CD14-positive monocyte (primary cell): Measurements from ENCODE around the gene RPL19. TPM values are rescaled to one million over a fixed set of nuclear protein-coding genes. Genes with fewer than 3 reads are reported as not detected.

Experiments
- DNase-seq, 3 donors: peaks; one replicate each; pipeline ENCODE4 v3.0.0-alpha.2; 2011 to 2022
- H2AFZ ChIP-seq: 2 replicates; pipeline ENCODE4 v1.6.0; 2012; ENCODE audit warnings: mild to moderate bottlenecking, low read depth, low read length, inconsistent platforms; ENCODE audit not compliant: insufficient read depth, poor library complexity, severe bottlenecking
- H3K27ac ChIP-seq, 2 donors: 1 replicate in 1 of 2; 2 replicates in 1 of 2; pipeline ENCODE4 v1.5.1; 2012 to 2013; ENCODE audit warnings: low read length in 2 of 2, control low read depth in 1 of 2, inconsistent platforms in 1 of 2, low read depth in 1 of 2, mild to moderate bottlenecking in 1 of 2
- H3K27me3 ChIP-seq, 2 donors: one replicate each; pipeline versions ENCODE4 v1.6.0 to v1.6.1; 2011 to 2013; ENCODE audit warnings: low read length in 2 of 2; ENCODE audit not compliant: control insufficient read depth in 2 of 2, insufficient read depth in 2 of 2
- H3K36me3 ChIP-seq, 2 donors: replicated peaks in 1 of 2; 1 replicate in 1 of 2; 2 replicates in 1 of 2; pipeline versions ENCODE4 v1.5.1 to v1.6.1; 2012 to 2013; ENCODE audit warnings: low read length in 2 of 2, control low read depth in 1 of 2, inconsistent platforms in 1 of 2, mild to moderate bottlenecking in 1 of 2; ENCODE audit not compliant: insufficient read depth in 2 of 2, control insufficient read depth in 1 of 2
- H3K4me1 ChIP-seq, 2 donors: 1 replicate in 1 of 2; 2 replicates in 1 of 2; pipeline versions ENCODE4 v1.5.1 to v1.6.1; 2012 to 2013; ENCODE audit warnings: low read length in 2 of 2, control low read depth in 1 of 2, inconsistent platforms in 1 of 2, mild to moderate bottlenecking in 1 of 2, moderate library complexity in 1 of 2; ENCODE audit not compliant: insufficient read depth in 2 of 2, control insufficient read depth in 1 of 2
- H3K4me2 ChIP-seq: replicated peaks from 2 replicates; pipeline ENCODE3; 2012; ENCODE audit warnings: low read length, moderate library complexity, mild to moderate bottlenecking; ENCODE audit not compliant: poor library complexity, severe bottlenecking; ENCODE audit errors: extremely low read depth
- H3K4me3 ChIP-seq, 3 experiments: fragments of 200-600 bp in 1 of 3; sonication (generic) in 1 of 3; replicated peaks in 1 of 3; 1 replicate in 2 of 3; 2 replicates in 1 of 3; pipeline ENCODE4 v1.5.1; 2011 to 2013; ENCODE audit warnings: low read length in 3 of 3, mild to moderate bottlenecking in 3 of 3, control low read depth in 2 of 3, low read depth in 2 of 3, inconsistent platforms in 1 of 3, moderate library complexity in 1 of 3
- H3K79me2 ChIP-seq: 2 replicates; pipeline ENCODE4 v1.6.0; 2012; ENCODE audit warnings: mild to moderate bottlenecking, control low read depth, inconsistent platforms, low read length, moderate library complexity; ENCODE audit not compliant: insufficient read depth
- H3K9ac ChIP-seq: 2 replicates; pipeline ENCODE4 v1.6.0; 2017; ENCODE audit warnings: low read length, mild to moderate bottlenecking; ENCODE audit not compliant: insufficient read depth, poor library complexity, severe bottlenecking
- H3K9me3 ChIP-seq, 2 donors: replicated peaks in 1 of 2; 1 replicate in 1 of 2; 2 replicates in 1 of 2; pipeline versions ENCODE4 v1.5.1 to v1.6.1; 2012 to 2013; ENCODE audit warnings: low read length in 2 of 2, control low read depth in 1 of 2; ENCODE audit not compliant: control insufficient read depth in 1 of 2, insufficient read depth in 1 of 2
- H4K20me1 ChIP-seq: 2 replicates; pipeline ENCODE4 v1.6.0; 2012; ENCODE audit warnings: mild to moderate bottlenecking, low read length, control low read depth, moderate library complexity; ENCODE audit not compliant: insufficient read depth
- H3K27ac Mint-ChIP-seq, 7 donors: one replicate each; pipeline ENCODE4 v1.8.0; 2020; ENCODE audit warnings: mild to moderate bottlenecking in 7 of 7, mixed read lengths in 7 of 7, moderate library complexity in 6 of 7, inconsistent platforms in 2 of 7
- H3K27me3 Mint-ChIP-seq, 3 donors: one replicate each; pipeline ENCODE4 v1.8.0; 2021 to 2022; ENCODE audit warnings: low read depth in 3 of 3, mild to moderate bottlenecking in 3 of 3, mixed read lengths in 3 of 3, moderate library complexity in 3 of 3, inconsistent platforms in 1 of 3
- H3K36me3 Mint-ChIP-seq, 2 donors: one replicate each; pipeline ENCODE4 v1.8.0; 2020; ENCODE audit warnings: mixed read lengths in 2 of 2, inconsistent platforms in 1 of 2, mild to moderate bottlenecking in 1 of 2
- H3K4me1 Mint-ChIP-seq: one replicate; pipeline ENCODE4 v1.8.0; 2020; ENCODE audit warnings: mild to moderate bottlenecking, mixed read lengths
- H3K4me3 Mint-ChIP-seq, 2 donors: one replicate each; pipeline ENCODE4 v1.8.0; 2020; ENCODE audit warnings: mild to moderate bottlenecking in 2 of 2, mixed read lengths in 2 of 2, moderate library complexity in 1 of 2
- H3K9me3 Mint-ChIP-seq, 7 donors: one replicate each; pipeline ENCODE4 v1.8.0; 2020 to 2022; ENCODE audit warnings: mixed read lengths in 7 of 7, mild to moderate bottlenecking in 6 of 7, moderate library complexity in 6 of 7, inconsistent platforms in 2 of 7
- WGBS: methylation state at CpG from one replicate; pipeline ENCODE4 v1.1.5; 2013; ENCODE audit warnings: missing lambda C conversion rate; ENCODE audit not compliant: insufficient coverage; 5-methylcytosine and 5-hydroxymethylcytosine counted together
- intact Hi-C, 2 donors: fragments of 100-400 bp; cut with micrococcal nuclease; formaldehyde crosslinking; loops; one replicate each; pipeline versions ENCODE4 v1.15.0 to v1.15.1; 2023
- polyA plus RNA-seq, 3 donors: library from polyadenylated mRNA; depleted of rRNA in 1 of 3; unstranded in 2 of 3; stranded (reverse) in 1 of 3; fragments of 300-500 nt in 2 of 3; fragments of >200 nt in 1 of 3; fragmentation: Illumina TruSeq in 2 of 3; gene quantifications; 1 replicate in 2 of 3; 2 replicates in 1 of 3; pipeline ENCODE4 v1.2.3, GENCODE V29; 2012 to 2021
- TF ChIP-seq, protein P1 (sequence below): fragments of 200-600 bp; IDR thresholded peaks from one replicate; pipeline ENCODE4 v1.8.0; 2022; ENCODE audit warnings: antibody characterized with exemption, mild to moderate bottlenecking

Gene RPL19
- polyA plus RNA-seq, 3 donors, result 1,069 to 1,809 (median 1,232) TPM

DNA sequence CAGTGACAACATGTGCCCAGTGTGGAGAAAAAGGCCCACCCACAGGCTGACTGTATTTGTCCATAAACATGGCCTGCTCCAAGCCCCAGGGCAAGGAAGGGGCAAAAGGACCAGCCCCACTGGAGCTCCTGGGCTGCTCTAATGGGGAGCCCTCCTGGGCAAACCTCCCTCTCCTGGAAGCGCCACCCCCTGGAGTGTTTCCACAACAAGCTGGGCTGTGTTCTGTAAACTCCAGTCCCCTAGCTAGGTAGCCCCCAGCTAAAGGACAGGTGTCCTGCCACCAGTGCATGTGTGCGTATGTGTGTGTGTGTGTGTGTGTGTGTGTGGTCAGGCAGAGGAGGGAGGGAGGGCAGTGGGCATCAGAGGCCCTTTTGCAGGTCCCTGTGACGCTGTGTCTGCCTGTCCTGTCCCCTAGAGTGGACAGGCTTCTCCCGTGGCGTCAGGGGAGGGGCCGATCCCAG is 36.9 kb downstream of the RPL19 start:
- TF ChIP-seq, protein P1, sequence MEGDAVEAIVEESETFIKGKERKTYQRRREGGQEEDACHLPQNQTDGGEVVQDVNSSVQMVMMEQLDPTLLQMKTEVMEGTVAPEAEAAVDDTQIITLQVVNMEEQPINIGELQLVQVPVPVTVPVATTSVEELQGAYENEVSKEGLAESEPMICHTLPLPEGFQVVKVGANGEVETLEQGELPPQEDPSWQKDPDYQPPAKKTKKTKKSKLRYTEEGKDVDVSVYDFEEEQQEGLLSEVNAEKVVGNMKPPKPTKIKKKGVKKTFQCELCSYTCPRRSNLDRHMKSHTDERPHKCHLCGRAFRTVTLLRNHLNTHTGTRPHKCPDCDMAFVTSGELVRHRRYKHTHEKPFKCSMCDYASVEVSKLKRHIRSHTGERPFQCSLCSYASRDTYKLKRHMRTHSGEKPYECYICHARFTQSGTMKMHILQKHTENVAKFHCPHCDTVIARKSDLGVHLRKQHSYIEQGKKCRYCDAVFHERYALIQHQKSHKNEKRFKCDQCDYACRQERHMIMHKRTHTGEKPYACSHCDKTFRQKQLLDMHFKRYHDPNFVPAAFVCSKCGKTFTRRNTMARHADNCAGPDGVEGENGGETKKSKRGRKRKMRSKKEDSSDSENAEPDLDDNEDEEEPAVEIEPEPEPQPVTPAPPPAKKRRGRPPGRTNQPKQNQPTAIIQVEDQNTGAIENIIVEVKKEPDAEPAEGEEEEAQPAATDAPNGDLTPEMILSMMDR, result no peak
- Mint-ChIP-seq H3K9me3 (peaks cover 0 to 2% (median 0%) of the 10 kb centered on the region in 7 donors), H3K4me3 (no peak overlapping the region), H3K27ac (no peak overlapping the region), H3K4me1 (peaks cover 22% of the 10 kb centered on the region), H3K36me3 (no peaks in the 10 kb centered on the region), H3K27me3 (peaks cover 4 to 28% (median 19%) of the 10 kb centered on the region in 3 donors)
- H3K9me3 ChIP-seq, result no peaks in the 10 kb centered on the region
- DNase-seq, result no peak
- H3K9ac ChIP-seq, result no peak overlapping the region
- intact Hi-C loops, result loop anchor here (10.0 kb wide), 3 partner anchors 72 to 242 kb away; partner anchors contain the start of gene ARL5C (in 1 of the 2)
- H3K27me3 ChIP-seq, result peaks cover 0 to 13% of the 10 kb centered on the region in 2 donors
- H3K4me1 ChIP-seq, result peaks cover 9 to 12% of the 10 kb centered on the region in 2 donors
- no peak overlapping the region for H3K4me3 ChIP-seq
- H3K36me3 ChIP-seq, result no peaks in the 10 kb centered on the region
- 93% methylated on average over 5 of the region's 6 CpGs for WGBS
- no peak overlapping the region for H3K4me2 ChIP-seq
- no peaks in the 10 kb centered on the region for H4K20me1 ChIP-seq
- H3K27ac ChIP-seq, result no peak overlapping the region
- no peak overlapping the region for H2AFZ ChIP-seq
- H3K79me2 ChIP-seq, result no peaks in the 10 kb centered on the region

DNA sequence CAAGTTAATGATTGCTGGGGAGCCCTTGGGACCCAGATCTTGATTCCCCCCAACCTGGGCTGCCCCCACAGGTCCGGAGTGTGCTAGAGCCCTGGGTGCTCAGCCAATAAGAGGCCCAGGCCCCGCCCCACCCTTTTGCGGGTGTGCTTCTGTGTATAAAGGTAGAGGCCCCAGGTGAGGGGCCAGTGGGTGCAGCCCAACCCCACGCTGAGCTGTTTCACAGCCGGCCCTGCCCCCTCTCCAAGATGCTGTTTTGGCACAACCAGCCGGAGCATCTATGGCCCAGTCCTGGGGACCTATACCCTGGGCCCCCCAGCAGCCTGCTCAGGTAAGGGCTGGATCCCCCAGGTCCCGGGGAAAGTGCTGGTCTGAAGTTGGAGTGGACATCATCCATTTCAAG is 37.5 kb downstream of the RPL19 start:
- no peak overlapping the region for H3K4me3 Mint-ChIP-seq
- Histone ChIP-seq H3K36me3 (no peaks in the 10 kb centered on the region), H3K9ac (no peak overlapping the region), H3K4me3 (no peak overlapping the region), H3K79me2 (no peaks in the 10 kb centered on the region), H4K20me1 (no peaks in the 10 kb centered on the region), H2AFZ (no peak overlapping the region), H3K27ac (no peak overlapping the region), H3K9me3 (no peaks in the 10 kb centered on the region), H3K4me1 (peaks cover 5 to 9% of the 10 kb centered on the region in 2 donors), H3K27me3 (peaks cover 0 to 9% of the 10 kb centered on the region in 2 donors), H3K4me2 (no peak overlapping the region)
- no peaks in the 10 kb centered on the region for H3K36me3 Mint-ChIP-seq
- no peak for DNase-seq
- H3K27ac Mint-ChIP-seq, result no peak overlapping the region
- TF ChIP-seq, protein P1, result no peak
- intact Hi-C loops, result loop anchor here (10.0 kb wide), 3 partner anchors 73 to 243 kb away; partner anchors contain the start of gene ARL5C (in 1 of the 2)
- no peaks in the 10 kb centered on the region for H3K9me3 Mint-ChIP-seq
- peaks cover 4 to 25% (median 19%) of the 10 kb centered on the region in 3 donors for H3K27me3 Mint-ChIP-seq
- WGBS, result no CpG with 5 or more reads among the region's 7 CpGs
- peaks cover 18% of the 10 kb centered on the region for H3K4me1 Mint-ChIP-seq
